Activated CD8-positive, alpha-beta memory T cell treated with anti-CD3 and anti-CD28 coated beads, Interleukin-2, amount 10 ng/mL, durations not matched to agents 7 days and 5 days (primary cell): ENCODE data around the gene C4orf50. TPM values are rescaled to one million over a fixed set of nuclear protein-coding genes. Genes with fewer than 3 reads are reported as not detected.

Source experiments
- ATAC-seq: fragments of 150-1000 bp; cut with Tn5 transposase; one replicate; pipeline ENCODE4 v1.10.0; 2021; ENCODE audit warnings: moderate library complexity
- CTCF ChIA-PET: fragments of 350-600 bp; sonication (Branson Sonifier 250); formaldehyde crosslinking; loops from one replicate; lab custom pipeline; 2021; ENCODE audit warnings: antibody characterized with exemption; lab: Charles Lee
- DNase-seq: peaks from one replicate; pipeline ENCODE4 v3.0.0-alpha.2; 2020
- H3K27ac Mint-ChIP-seq: one replicate; pipeline ENCODE4 v1.8.0; 2021; ENCODE audit warnings: mild to moderate bottlenecking, mixed read lengths
- H3K27me3 Mint-ChIP-seq: one replicate; pipeline ENCODE4 v1.8.0; 2021; ENCODE audit warnings: mixed read lengths
- H3K36me3 Mint-ChIP-seq: one replicate; pipeline ENCODE4 v1.8.0; 2021; ENCODE audit warnings: mild to moderate bottlenecking, mixed read lengths
- H3K4me1 Mint-ChIP-seq: one replicate; pipeline ENCODE4 v1.8.0; 2021; ENCODE audit warnings: mixed read lengths
- H3K4me3 Mint-ChIP-seq: one replicate; pipeline ENCODE4 v1.8.0; 2021; ENCODE audit warnings: mild to moderate bottlenecking, moderate library complexity, mixed read lengths
- H3K9me3 Mint-ChIP-seq: one replicate; pipeline ENCODE4 v1.8.0; 2022; ENCODE audit warnings: low read depth, mixed read lengths
- total RNA-seq, 2 experiments: library from RNA; stranded (reverse); gene quantifications; one replicate each; pipeline ENCODE4 v1.2.3, GENCODE V29; 2021

Gene C4orf50
- total RNA-seq, 2 experiments from 2014 or later: 0.82 to 1.1 TPM

GRCh38 chr4:5928274-5928673 is 90.0 kb downstream of the C4orf50 start:
- no peak overlapping the region for H3K4me3 Mint-ChIP-seq
- H3K9me3 Mint-ChIP-seq: no peaks in the 10 kb centered on the region
- CTCF ChIA-PET: no interaction called here
- no peak overlapping the region for H3K27ac Mint-ChIP-seq
- no peaks in the 10 kb centered on the region for H3K4me1 Mint-ChIP-seq
- no peaks in the 10 kb centered on the region for H3K36me3 Mint-ChIP-seq
- ATAC-seq: no peak
- peaks cover 3% of the 10 kb centered on the region for H3K27me3 Mint-ChIP-seq
- DNase-seq: no peak

- DNase-seq (no peak), ATAC-seq (no peak)
- Mint-ChIP-seq H3K4me1 (no peaks in the 10 kb centered on the region), H3K9me3 (no peaks in the 10 kb centered on the region), H3K36me3 (no peaks in the 10 kb centered on the region), H3K27me3 (peaks cover 3% of the 10 kb centered on the region), H3K4me3 (no peak overlapping the region), H3K27ac (no peak overlapping the region)
- CTCF ChIA-PET: no interaction called here
Observed at GRCh38 chr4:5927747-5928146, 90.5 kb downstream of the C4orf50 start.

- CTCF ChIA-PET: no interaction called here
- Mint-ChIP-seq H3K27ac (no peak overlapping the region), H3K36me3 (no peaks in the 10 kb centered on the region), H3K4me3 (no peak overlapping the region), H3K27me3 (peaks cover 3% of the 10 kb centered on the region), H3K9me3 (no peaks in the 10 kb centered on the region), H3K4me1 (no peaks in the 10 kb centered on the region)
- ATAC-seq (no peak), DNase-seq (no peak)
Observed at GRCh38 chr4:5927116-5927515, 91.1 kb downstream of the C4orf50 start.

GRCh38 chr4:5926598-5926997 is 91.6 kb downstream of the C4orf50 start:
- Mint-ChIP-seq H3K27ac (no peak overlapping the region), H3K9me3 (no peaks in the 10 kb centered on the region), H3K27me3 (peaks cover 5% of the 10 kb centered on the region), H3K4me1 (no peaks in the 10 kb centered on the region), H3K36me3 (no peaks in the 10 kb centered on the region), H3K4me3 (no peak overlapping the region)
- CTCF ChIA-PET: no interaction called here
- no peak for DNase-seq
- ATAC-seq: no peak

DNA sequence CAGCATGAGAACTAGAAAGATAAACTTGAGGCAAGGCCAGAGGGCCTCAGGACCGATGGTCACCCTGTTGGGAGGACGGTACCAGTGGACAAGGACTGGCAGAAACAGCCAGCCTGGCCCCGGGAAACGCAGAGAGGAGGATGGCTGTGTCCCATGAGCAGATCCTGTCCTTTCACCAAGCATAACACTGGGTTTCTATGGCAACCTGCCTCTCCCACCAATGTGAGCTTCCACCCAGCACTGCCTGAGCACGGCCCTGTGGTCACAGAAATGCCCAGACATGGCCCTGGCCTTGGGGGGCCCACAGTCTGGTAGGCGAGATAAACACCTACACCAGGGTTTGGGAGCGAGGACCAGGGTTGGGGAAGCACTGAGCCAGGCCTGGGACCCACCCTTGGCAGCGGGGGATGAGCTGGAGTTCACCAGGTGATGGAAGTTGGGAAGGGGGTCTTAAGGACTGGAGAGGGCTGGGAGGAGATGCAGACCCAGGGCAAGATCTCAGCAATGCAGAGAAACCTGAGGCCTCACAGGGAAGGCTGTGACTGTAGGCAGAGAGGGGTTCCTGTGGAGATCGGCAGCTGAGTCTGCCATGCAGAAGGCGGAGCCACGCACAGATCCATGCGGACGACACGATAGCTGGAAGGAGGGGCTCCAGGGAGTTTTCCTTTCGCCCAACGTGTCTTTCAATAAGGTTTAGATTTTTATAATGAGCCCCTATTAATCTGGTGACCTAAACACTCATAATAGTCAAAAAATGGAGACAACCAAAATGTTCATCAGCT is 92.6 kb downstream of the C4orf50 start:
- no peak for ATAC-seq
- no peaks in the 10 kb centered on the region for H3K9me3 Mint-ChIP-seq
- CTCF ChIA-PET: no interaction called here
- DNase-seq: no peak
- H3K27ac Mint-ChIP-seq: no peak overlapping the region
- H3K27me3 Mint-ChIP-seq: peaks cover 9% of the 10 kb centered on the region
- H3K4me1 Mint-ChIP-seq: no peaks in the 10 kb centered on the region
- H3K36me3 Mint-ChIP-seq: no peaks in the 10 kb centered on the region
- no peak overlapping the region for H3K4me3 Mint-ChIP-seq

- Mint-ChIP-seq H3K27ac (no peak overlapping the region), H3K36me3 (no peaks in the 10 kb centered on the region), H3K4me3 (no peak overlapping the region), H3K27me3 (peaks cover 9% of the 10 kb centered on the region), H3K9me3 (no peaks in the 10 kb centered on the region), H3K4me1 (no peaks in the 10 kb centered on the region)
- CTCF ChIA-PET: no interaction called here
- DNase-seq (no peak), ATAC-seq (no peak)
Observed at GRCh38 chr4:5924461-5925125, 93.6 kb downstream of the C4orf50 start.

- DNase-seq: no peak
- ATAC-seq: no peak
- CTCF ChIA-PET: no interaction called here
- no peaks in the 10 kb centered on the region for H3K36me3 Mint-ChIP-seq
- H3K4me1 Mint-ChIP-seq: no peaks in the 10 kb centered on the region
- H3K27me3 Mint-ChIP-seq: peaks cover 9% of the 10 kb centered on the region
- H3K27ac Mint-ChIP-seq: no peak overlapping the region
- no peak overlapping the region for H3K4me3 Mint-ChIP-seq
- H3K9me3 Mint-ChIP-seq: no peaks in the 10 kb centered on the region
Observed at GRCh38 chr4:5923376-5923775, 94.9 kb downstream of the C4orf50 start.

- CTCF ChIA-PET: no interaction called here
- no peak overlapping the region for H3K4me3 Mint-ChIP-seq
- ATAC-seq: no peak
- no peaks in the 10 kb centered on the region for H3K4me1 Mint-ChIP-seq
- no peaks in the 10 kb centered on the region for H3K9me3 Mint-ChIP-seq
- no peaks in the 10 kb centered on the region for H3K36me3 Mint-ChIP-seq
- peaks cover 9% of the 10 kb centered on the region for H3K27me3 Mint-ChIP-seq
- no peak overlapping the region for H3K27ac Mint-ChIP-seq
- DNase-seq: no peak
Observed at GRCh38 chr4:5922556-5922955, 95.7 kb downstream of the C4orf50 start.

- no peaks in the 10 kb centered on the region for H3K36me3 Mint-ChIP-seq
- H3K27me3 Mint-ChIP-seq: peaks cover 9% of the 10 kb centered on the region
- H3K4me3 Mint-ChIP-seq: no peak overlapping the region
- H3K4me1 Mint-ChIP-seq: no peaks in the 10 kb centered on the region
- ATAC-seq (no peak), DNase-seq (no peak)
- CTCF ChIA-PET: no interaction called here
- H3K27ac Mint-ChIP-seq: no peak overlapping the region
- H3K9me3 Mint-ChIP-seq: no peaks in the 10 kb centered on the region
Observed at GRCh38 chr4:5921981-5922380, 96.2 kb downstream of the C4orf50 start.

DNA sequence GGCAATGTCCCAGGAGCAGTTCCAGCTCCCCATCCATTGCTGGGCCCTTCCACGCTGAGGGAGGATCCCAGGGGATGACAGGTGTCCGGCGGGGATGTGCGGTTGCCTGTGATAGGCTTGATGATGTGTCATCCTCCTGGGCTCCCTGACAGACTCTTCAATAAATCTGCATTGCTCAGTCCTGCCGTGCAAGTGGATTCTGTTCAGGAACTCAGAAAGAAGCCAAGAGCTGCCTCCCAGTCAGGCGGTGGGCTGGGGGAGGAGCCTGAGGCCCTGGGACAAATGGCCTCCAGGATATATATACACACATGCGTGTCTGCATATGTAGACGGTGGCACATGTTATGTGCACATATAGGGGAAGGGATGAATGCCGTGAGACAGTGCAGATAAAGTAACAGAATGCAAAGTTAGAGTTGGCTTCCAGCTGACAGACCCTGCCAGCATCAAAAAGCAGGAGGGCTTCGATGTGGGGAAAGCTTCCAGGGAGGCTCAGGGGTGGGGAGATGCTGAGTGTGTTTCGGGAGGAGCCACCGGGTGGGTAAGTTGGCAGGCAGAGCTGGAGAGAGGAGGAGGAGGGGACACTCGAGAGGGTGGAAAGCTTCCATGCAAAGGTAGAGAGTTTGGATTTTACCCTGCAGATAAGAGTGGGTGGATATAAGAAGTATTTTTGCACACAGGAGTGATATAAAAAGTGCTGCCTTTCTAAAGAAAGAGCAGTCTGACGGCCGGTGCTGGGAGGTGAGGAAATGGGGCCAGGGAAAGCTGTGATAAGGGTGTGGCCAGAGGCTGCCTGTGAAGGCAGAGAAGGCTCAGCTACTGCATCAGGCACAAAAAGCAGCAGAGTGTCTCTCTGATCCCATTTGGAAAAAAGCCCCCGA is 96.9 kb downstream of the C4orf50 start:
- Mint-ChIP-seq H3K4me3 (no peak overlapping the region), H3K36me3 (no peaks in the 10 kb centered on the region), H3K9me3 (no peaks in the 10 kb centered on the region), H3K4me1 (no peaks in the 10 kb centered on the region), H3K27me3 (peaks cover 6% of the 10 kb centered on the region), H3K27ac (no peak overlapping the region)
- CTCF ChIA-PET: no interaction called here
- DNase-seq: no peak
- ATAC-seq: no peak

- no peak overlapping the region for H3K27ac Mint-ChIP-seq
- ATAC-seq: no peak
- no peak for DNase-seq
- H3K9me3 Mint-ChIP-seq: no peaks in the 10 kb centered on the region
- no peaks in the 10 kb centered on the region for H3K4me1 Mint-ChIP-seq
- H3K27me3 Mint-ChIP-seq: peaks cover 6% of the 10 kb centered on the region
- H3K36me3 Mint-ChIP-seq: no peaks in the 10 kb centered on the region
- H3K4me3 Mint-ChIP-seq: no peak overlapping the region
- CTCF ChIA-PET: no interaction called here
Observed at GRCh38 chr4:5919571-5919970, 98.7 kb downstream of the C4orf50 start.

- ATAC-seq (no peak), DNase-seq (no peak)
- no peak overlapping the region for H3K4me3 Mint-ChIP-seq
- no peak overlapping the region for H3K27ac Mint-ChIP-seq
- no peaks in the 10 kb centered on the region for H3K9me3 Mint-ChIP-seq
- H3K4me1 Mint-ChIP-seq: no peaks in the 10 kb centered on the region
- H3K27me3 Mint-ChIP-seq: peaks cover 6% of the 10 kb centered on the region
- H3K36me3 Mint-ChIP-seq: no peaks in the 10 kb centered on the region
- CTCF ChIA-PET: no interaction called here
Observed at GRCh38 chr4:5919044-5919443, 99.2 kb downstream of the C4orf50 start.

DNA sequence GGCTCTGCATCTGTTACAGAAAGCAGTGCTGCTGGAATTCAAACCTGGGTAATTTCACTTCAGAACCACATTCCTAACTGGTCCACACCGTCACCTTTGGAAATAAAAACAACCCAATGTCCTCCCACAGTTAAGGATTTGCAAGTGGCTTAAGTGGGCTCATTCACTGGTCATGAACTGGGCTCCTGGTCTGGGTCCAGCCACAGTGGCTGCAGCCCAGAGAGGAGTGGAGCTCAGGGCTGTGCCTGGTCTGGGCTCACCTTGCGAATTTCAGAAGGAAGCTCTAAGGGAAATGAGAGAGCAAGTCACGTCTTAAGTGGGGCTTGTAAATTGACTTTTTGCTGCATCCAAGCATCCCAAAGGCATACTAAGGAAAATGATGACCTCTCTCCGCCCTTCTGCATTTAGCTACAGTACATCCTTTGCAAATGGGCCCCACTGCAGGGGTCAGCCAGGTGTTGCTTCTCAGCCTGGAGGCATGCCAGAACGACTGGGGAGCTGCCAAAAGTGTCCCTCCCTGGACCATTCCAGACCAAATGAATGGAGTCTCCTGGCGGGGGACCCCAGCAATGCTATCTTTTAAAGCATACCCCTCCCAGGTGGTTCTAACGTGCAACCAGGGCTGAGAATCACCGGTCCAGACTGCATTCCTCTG is 99.8 kb downstream of the C4orf50 start:
- peaks cover 6% of the 10 kb centered on the region for H3K27me3 Mint-ChIP-seq
- H3K9me3 Mint-ChIP-seq: no peaks in the 10 kb centered on the region
- DNase-seq (no peak), ATAC-seq (no peak)
- H3K4me3 Mint-ChIP-seq: no peak overlapping the region
- H3K27ac Mint-ChIP-seq: no peak overlapping the region
- H3K36me3 Mint-ChIP-seq: no peaks in the 10 kb centered on the region
- CTCF ChIA-PET: no interaction called here
- no peaks in the 10 kb centered on the region for H3K4me1 Mint-ChIP-seq
